ENCODE data around the gene TRNAU1AP. TPM values are rescaled to one million over a fixed set of nuclear protein-coding genes. Genes with fewer than 3 reads are reported as not detected.
"Not testable (repeated sequence)": the region's sequence is repeated elsewhere in the genome, so short reads cannot be mapped to it uniquely, and the experiment has no call there.

Gene TRNAU1AP
- polyA plus RNA-seq, 1 donor, result 20.3 TPM

- no CpG with 5 or more reads among the region's 12 CpGs for WGBS (ENCODE audit: insufficient coverage, low lambda C conversion rate)
- not testable (repeated sequence) for H3K27me3 ChIP-seq (ENCODE audit: control insufficient read depth, insufficient read depth, low read length); H3K9me3 ChIP-seq (ENCODE audit: control insufficient read depth, low read depth, low read length); H3K27ac ChIP-seq (ENCODE audit: low read length); H3K4me3 ChIP-seq (ENCODE audit: low read length); DNase-seq
- peaks cover 12% of the 10 kb centered on the region for H3K36me3 ChIP-seq (ENCODE audit: control insufficient read depth, insufficient read depth, low read length)
- peaks cover 14% of the 10 kb centered on the region for H3K4me1 ChIP-seq (ENCODE audit: control insufficient read depth, insufficient read depth, low read length)
Measured at GRCh38 chr1:28520796-28521195, 32.1 kb upstream of the TRNAU1AP start.

GRCh38 chr1:28521502-28522164 lies 31.3 kb upstream of the TRNAU1AP start:
- Histone ChIP-seq H3K4me1 (ENCODE audit: control insufficient read depth, insufficient read depth, low read length) (peaks cover 14% of the 10 kb centered on the region), H3K4me3 (ENCODE audit: low read length) (no peak overlapping the region), H3K27ac (ENCODE audit: low read length) (no peak overlapping the region), H3K36me3 (ENCODE audit: control insufficient read depth, insufficient read depth, low read length) (peaks cover 12% of the 10 kb centered on the region), H3K27me3 (ENCODE audit: control insufficient read depth, insufficient read depth, low read length) (no peaks in the 10 kb centered on the region), H3K9me3 (ENCODE audit: control insufficient read depth, low read depth, low read length) (no peaks in the 10 kb centered on the region)
- WGBS (ENCODE audit: insufficient coverage, low lambda C conversion rate), result no CpG with 5 or more reads among the region's 6 CpGs
- DNase-seq, result no peak

- Histone ChIP-seq H3K36me3 (ENCODE audit: control insufficient read depth, insufficient read depth, low read length) (peaks cover 12% of the 10 kb centered on the region), H3K4me1 (ENCODE audit: control insufficient read depth, insufficient read depth, low read length) (peaks cover 14% of the 10 kb centered on the region)
- H3K27ac ChIP-seq (ENCODE audit: low read length); H3K4me3 ChIP-seq (ENCODE audit: low read length); H3K9me3 ChIP-seq (ENCODE audit: control insufficient read depth, low read depth, low read length); H3K27me3 ChIP-seq (ENCODE audit: control insufficient read depth, insufficient read depth, low read length); DNase-seq: not testable (repeated sequence)
- no CpG with 5 or more reads among the region's 9 CpGs for WGBS (ENCODE audit: insufficient coverage, low lambda C conversion rate)
Measured at GRCh38 chr1:28522537-28522936, 30.3 kb upstream of the TRNAU1AP start.

GRCh38 chr1:28525002-28525642 lies 27.8 kb upstream of the TRNAU1AP start:
- not testable (repeated sequence) for DNase-seq; H3K27ac ChIP-seq (ENCODE audit: low read length); H3K4me1 ChIP-seq (ENCODE audit: control insufficient read depth, insufficient read depth, low read length); H3K27me3 ChIP-seq (ENCODE audit: control insufficient read depth, insufficient read depth, low read length); H3K4me3 ChIP-seq (ENCODE audit: low read length); H3K9me3 ChIP-seq (ENCODE audit: control insufficient read depth, low read depth, low read length)
- whole genome bisulfite sequencing (ENCODE audit: insufficient coverage, low lambda C conversion rate), result 0% methylated on average over 1 of the region's 10 CpGs
- H3K36me3 ChIP-seq (ENCODE audit: control insufficient read depth, insufficient read depth, low read length), result peaks cover 13% of the 10 kb centered on the region

- no peaks in the 10 kb centered on the region for H3K9me3 ChIP-seq (ENCODE audit: control insufficient read depth, low read depth, low read length)
- no peak for DNase-seq
- no peaks in the 10 kb centered on the region for H3K27me3 ChIP-seq (ENCODE audit: control insufficient read depth, insufficient read depth, low read length)
- 90% methylated on average over 2 of the region's 9 CpGs for WGBS (ENCODE audit: insufficient coverage, low lambda C conversion rate)
- peaks cover 21% of the 10 kb centered on the region for H3K36me3 ChIP-seq (ENCODE audit: control insufficient read depth, insufficient read depth, low read length)
- H3K27ac ChIP-seq (ENCODE audit: low read length), result no peak overlapping the region
- peaks cover 3% of the 10 kb centered on the region for H3K4me1 ChIP-seq (ENCODE audit: control insufficient read depth, insufficient read depth, low read length)
- no peak overlapping the region for H3K4me3 ChIP-seq (ENCODE audit: low read length)
Measured at GRCh38 chr1:28526886-28527285, 26.0 kb upstream of the TRNAU1AP start.

- Histone ChIP-seq H3K36me3 (ENCODE audit: control insufficient read depth, insufficient read depth, low read length) (peaks cover 33% of the 10 kb centered on the region), H3K9me3 (ENCODE audit: control insufficient read depth, low read depth, low read length) (no peaks in the 10 kb centered on the region), H3K4me1 (ENCODE audit: control insufficient read depth, insufficient read depth, low read length) (no peaks in the 10 kb centered on the region), H3K27ac (ENCODE audit: low read length) (no peak overlapping the region), H3K27me3 (ENCODE audit: control insufficient read depth, insufficient read depth, low read length) (no peaks in the 10 kb centered on the region), H3K4me3 (ENCODE audit: low read length) (no peak overlapping the region)
- no peak for DNase-seq
- WGBS (ENCODE audit: insufficient coverage, low lambda C conversion rate), result no CpG with 5 or more reads among the region's 31 CpGs
Measured at GRCh38 chr1:28530456-28530855, 22.4 kb upstream of the TRNAU1AP start.

- Histone ChIP-seq H3K27ac (ENCODE audit: low read length) (no peak overlapping the region), H3K36me3 (ENCODE audit: control insufficient read depth, insufficient read depth, low read length) (peaks cover 64% of the 10 kb centered on the region), H3K27me3 (ENCODE audit: control insufficient read depth, insufficient read depth, low read length) (no peaks in the 10 kb centered on the region), H3K4me3 (ENCODE audit: low read length) (no peak overlapping the region), H3K4me1 (ENCODE audit: control insufficient read depth, insufficient read depth, low read length) (no peaks in the 10 kb centered on the region), H3K9me3 (ENCODE audit: control insufficient read depth, low read depth, low read length) (no peaks in the 10 kb centered on the region)
- DNase-seq, result no peak
- WGBS (ENCODE audit: insufficient coverage, low lambda C conversion rate), result no CpG with 5 or more reads among the region's 6 CpGs
Measured at GRCh38 chr1:28534671-28535070, 18.2 kb upstream of the TRNAU1AP start.

GRCh38 chr1:28535180-28535579 lies 17.7 kb upstream of the TRNAU1AP start:
- H3K9me3 ChIP-seq (ENCODE audit: control insufficient read depth, low read depth, low read length), result no peaks in the 10 kb centered on the region
- no peak overlapping the region for H3K4me3 ChIP-seq (ENCODE audit: low read length)
- no peak for DNase-seq
- WGBS (ENCODE audit: insufficient coverage, low lambda C conversion rate), result no CpG with 5 or more reads among the region's 6 CpGs
- H3K4me1 ChIP-seq (ENCODE audit: control insufficient read depth, insufficient read depth, low read length), result no peaks in the 10 kb centered on the region
- H3K27me3 ChIP-seq (ENCODE audit: control insufficient read depth, insufficient read depth, low read length), result no peaks in the 10 kb centered on the region
- H3K27ac ChIP-seq (ENCODE audit: low read length), result no peak overlapping the region
- H3K36me3 ChIP-seq (ENCODE audit: control insufficient read depth, insufficient read depth, low read length), result peaks cover 62% of the 10 kb centered on the region

- no peak overlapping the region for H3K27ac ChIP-seq (ENCODE audit: low read length)
- H3K4me1 ChIP-seq (ENCODE audit: control insufficient read depth, insufficient read depth, low read length), result no peaks in the 10 kb centered on the region
- H3K9me3 ChIP-seq (ENCODE audit: control insufficient read depth, low read depth, low read length), result no peaks in the 10 kb centered on the region
- peaks cover 42% of the 10 kb centered on the region for H3K36me3 ChIP-seq (ENCODE audit: control insufficient read depth, insufficient read depth, low read length)
- H3K27me3 ChIP-seq (ENCODE audit: control insufficient read depth, insufficient read depth, low read length), result no peaks in the 10 kb centered on the region
- no peak overlapping the region for H3K4me3 ChIP-seq (ENCODE audit: low read length)
- DNase-seq, result no peak
- no CpG with 5 or more reads among the region's 8 CpGs for WGBS (ENCODE audit: insufficient coverage, low lambda C conversion rate)
Measured at GRCh38 chr1:28537457-28538199, 15.3 kb upstream of the TRNAU1AP start.

GRCh38 chr1:28538286-28538685 lies 14.6 kb upstream of the TRNAU1AP start:
- Histone ChIP-seq H3K9me3 (ENCODE audit: control insufficient read depth, low read depth, low read length) (no peaks in the 10 kb centered on the region), H3K4me1 (ENCODE audit: control insufficient read depth, insufficient read depth, low read length) (no peaks in the 10 kb centered on the region), H3K4me3 (ENCODE audit: low read length) (no peak overlapping the region), H3K27me3 (ENCODE audit: control insufficient read depth, insufficient read depth, low read length) (no peaks in the 10 kb centered on the region), H3K36me3 (ENCODE audit: control insufficient read depth, insufficient read depth, low read length) (peaks cover 42% of the 10 kb centered on the region), H3K27ac (ENCODE audit: low read length) (no peak overlapping the region)
- WGBS (ENCODE audit: insufficient coverage, low lambda C conversion rate), result 79% methylated on average over 2 of the region's 6 CpGs
- no peak for DNase-seq

All from large intestine (tissue), 3 donors.